ENCODE data around the gene KCNC3. TPM values are rescaled to one million over a fixed set of nuclear protein-coding genes. Genes with fewer than 3 reads are reported as not detected.

KCNC3 gene
- total RNA-seq, 1 donor from 2014 or later = 9.4 TPM

DNA sequence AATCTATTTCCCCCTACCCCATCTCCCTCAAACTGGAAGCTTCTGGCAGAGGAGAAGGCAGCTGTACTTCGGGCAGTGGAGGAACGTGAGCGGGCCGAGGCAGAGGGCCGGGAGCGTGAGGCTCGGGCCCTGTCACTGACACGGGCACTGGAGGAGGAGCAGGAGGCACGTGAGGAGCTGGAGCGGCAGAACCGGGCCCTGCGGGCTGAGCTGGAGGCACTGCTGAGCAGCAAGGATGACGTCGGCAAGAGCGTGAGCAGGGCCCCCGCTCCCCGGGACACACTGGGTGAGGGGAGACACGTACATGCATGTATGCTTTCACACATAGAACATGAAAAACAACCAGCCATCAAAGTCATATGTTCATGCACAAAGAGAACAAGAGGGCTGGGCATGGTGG, 42.7 kb downstream of the KCNC3 start:
- intact Hi-C loops (cut with micrococcal nuclease) = no loop called here

DNA sequence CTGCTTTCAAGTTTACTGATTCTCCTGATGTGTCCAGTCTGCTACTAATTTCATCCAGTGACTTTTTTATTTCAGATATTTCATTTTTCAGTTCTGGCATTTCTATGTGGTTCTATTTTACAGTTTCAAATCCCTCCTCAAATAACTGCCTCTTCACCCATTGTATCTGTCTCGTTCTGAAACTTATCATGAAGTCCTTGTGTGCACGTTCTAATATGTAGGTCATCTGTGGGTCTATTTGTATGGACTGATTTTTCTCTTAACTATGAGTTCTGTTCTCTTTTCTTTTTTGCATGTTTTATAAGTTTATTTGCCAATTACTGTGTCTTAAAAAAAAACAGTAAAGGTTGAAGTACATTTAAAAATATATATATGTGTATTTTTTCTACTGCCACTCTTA, 43.3 kb downstream of the KCNC3 start:
- intact Hi-C loops (cut with micrococcal nuclease) = no loop called here

DNA sequence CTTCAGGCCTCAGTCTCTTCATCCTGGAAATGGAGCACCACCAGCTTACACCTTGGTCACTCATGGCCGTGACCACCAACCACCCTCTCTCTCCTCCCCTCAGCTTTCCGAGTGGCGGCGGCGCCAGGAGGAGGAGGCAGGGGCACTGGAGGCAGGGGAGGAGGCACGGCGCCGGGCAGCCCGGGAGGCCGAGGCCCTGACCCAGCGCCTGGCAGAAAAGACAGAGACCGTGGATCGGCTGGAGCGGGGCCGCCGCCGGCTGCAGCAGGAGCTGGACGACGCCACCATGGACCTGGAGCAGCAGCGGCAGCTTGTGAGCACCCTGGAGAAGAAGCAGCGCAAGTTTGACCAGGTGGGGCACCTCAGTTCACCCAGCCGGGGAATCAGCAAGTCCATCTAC, 47.7 kb downstream of the KCNC3 start:
- intact Hi-C loops (cut with micrococcal nuclease) = no loop called here

DNA sequence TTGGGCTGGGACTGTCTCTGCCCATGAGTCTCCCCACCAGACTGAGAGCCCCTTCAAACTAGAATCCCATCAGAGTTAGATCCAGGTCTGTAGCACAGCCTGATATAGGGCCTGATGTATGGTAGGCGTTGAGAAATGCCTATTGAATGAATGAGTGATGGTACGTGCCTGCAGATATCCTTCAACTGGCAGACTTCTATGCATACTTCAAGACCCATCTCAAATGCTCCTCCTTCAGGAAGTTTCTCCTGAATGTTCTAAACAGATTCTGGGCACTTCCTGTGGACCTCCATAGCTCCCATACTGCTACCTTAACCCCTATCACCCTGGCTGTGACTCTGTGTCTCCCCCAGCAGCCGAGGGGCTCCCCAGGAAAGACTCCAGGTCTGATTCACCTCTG, 48.2 kb downstream of the KCNC3 start:
- intact Hi-C loops (cut with micrococcal nuclease) = no loop called here

DNA sequence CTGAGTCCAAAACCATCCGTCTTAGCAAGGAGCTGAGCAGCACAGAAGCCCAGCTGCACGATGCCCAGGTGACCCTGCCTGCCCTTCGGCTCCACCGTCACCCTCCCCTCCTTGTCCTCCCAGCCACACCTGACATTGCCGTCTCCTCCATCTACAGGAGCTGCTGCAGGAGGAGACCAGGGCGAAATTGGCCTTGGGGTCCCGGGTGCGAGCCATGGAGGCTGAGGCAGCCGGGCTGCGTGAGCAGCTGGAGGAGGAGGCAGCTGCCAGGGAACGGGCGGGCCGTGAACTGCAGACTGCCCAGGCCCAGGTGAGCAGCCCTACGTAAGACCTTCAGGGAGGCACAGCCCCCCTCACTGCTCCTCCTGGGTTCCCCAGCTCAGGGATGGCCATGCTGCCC, 49.1 kb downstream of the KCNC3 start:
- intact Hi-C loops (cut with micrococcal nuclease) = no loop called here

DNA sequence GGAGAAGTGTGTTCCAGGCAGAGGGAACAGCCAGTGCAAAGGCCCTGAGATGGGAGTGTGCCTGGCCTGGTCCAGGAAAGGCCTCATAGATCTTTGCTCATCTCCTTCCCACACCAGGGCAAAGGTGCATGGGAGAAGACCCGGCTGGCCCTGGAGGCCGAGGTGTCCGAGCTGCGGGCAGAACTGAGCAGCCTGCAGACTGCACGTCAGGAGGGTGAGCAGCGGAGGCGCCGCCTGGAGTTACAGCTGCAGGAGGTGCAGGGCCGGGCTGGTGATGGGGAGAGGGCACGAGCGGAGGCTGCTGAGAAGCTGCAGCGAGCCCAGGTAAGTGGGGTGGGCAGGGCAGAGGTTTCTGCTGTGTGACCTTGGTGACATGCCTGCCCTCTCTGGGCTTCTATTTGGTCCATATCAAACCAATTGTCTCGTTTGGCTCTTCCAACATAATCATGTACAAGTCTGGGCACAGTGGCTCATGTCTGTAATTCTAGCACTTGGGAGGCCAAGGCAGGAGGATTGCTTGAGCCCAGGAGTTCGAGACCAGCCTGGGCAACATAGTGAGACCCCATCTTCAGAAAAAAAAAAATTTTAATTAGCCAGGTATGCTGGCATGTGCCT, 51.1 kb downstream of the KCNC3 start:
- intact Hi-C loops (cut with micrococcal nuclease) = no loop called here

DNA sequence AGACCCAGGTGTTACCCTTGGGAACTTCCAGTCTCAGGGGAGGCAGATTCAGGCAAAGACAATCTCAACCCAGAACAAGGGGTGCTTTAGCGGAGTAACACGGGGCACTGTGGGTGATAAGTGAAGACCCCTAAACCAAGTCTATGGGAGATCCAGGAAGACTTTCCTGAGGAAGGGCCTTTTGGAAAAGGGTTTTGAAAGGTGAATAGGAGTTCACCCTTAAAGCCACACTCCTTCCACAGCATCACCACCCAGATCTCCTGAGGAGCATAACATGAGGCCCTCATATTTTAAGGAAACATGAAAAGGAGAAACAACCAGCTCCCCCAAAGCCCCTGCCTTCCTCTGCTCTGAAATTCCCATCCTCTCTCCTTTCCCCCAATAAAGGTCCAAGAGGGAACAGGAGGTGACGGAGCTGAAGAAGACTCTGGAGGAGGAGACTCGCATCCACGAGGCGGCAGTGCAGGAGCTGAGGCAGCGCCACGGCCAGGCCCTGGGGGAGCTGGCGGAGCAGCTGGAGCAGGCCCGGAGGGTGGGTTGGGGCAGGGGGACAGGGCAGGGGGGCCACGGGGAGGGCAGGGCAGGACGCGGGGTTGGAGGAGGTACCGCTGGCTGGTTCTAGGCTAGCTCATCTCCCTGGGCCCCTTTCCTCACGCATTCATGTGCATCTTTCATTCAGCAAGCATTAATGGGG, 52.7 kb downstream of the KCNC3 start:
- intact Hi-C loops (cut with micrococcal nuclease) = no loop called here

DNA sequence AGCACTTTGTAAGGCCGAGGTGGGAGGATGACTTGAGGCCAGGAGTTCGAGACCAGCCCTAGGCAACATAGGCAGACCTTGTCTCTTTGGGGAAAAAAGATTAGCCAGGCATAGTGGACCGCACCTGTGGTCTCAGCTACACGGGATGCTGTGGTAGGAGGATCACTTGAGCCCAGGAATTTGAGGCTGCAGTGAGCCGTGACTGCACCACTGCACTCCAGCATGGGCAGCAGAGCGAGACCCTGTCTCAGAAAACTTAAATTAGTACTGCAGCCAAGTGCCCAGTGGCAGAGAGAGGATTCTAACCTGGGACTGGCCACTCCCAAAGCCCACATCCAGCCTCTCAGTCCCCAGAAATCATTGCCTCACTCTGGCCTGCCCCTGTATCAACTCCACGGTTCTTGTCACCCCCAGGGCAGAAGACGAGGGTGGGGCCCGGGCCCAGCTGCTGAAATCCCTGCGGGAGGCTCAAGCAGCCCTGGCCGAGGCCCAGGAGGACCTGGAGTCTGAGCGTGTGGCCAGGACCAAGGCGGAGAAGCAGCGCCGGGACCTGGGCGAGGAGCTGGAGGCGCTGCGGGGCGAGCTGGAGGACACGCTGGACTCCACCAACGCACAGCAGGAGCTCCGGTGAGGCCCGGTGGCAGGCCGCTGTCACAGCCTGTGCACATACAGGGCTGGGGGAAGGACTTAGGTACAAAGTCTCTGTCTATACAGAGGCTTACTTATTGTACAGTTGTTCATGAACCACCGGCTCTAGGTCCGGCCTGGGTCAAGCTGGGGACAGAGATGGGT, 53.4 kb downstream of the KCNC3 start:
- intact Hi-C loops (cut with micrococcal nuclease) = no loop called here

DNA sequence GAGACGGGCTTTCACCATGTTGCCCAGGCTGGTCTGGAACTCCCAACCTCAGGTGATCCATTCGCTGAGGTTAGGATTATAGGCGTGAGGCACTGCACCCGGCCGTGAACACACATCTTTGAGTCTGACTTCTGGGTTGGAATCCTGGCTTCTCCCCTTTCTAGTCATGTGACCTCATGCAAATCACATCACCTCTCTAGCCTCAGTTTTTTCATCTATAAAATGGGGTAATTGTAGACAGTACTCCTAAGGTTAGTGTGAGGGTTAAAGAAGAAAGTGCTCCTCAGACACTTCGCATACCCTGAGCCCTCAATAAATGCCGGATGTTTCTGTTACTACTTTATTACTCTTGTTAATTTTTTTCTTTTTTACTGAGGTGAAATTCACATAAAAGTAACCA, 55.4 kb downstream of the KCNC3 start:
- intact Hi-C loops (cut with micrococcal nuclease) = no loop called here

DNA sequence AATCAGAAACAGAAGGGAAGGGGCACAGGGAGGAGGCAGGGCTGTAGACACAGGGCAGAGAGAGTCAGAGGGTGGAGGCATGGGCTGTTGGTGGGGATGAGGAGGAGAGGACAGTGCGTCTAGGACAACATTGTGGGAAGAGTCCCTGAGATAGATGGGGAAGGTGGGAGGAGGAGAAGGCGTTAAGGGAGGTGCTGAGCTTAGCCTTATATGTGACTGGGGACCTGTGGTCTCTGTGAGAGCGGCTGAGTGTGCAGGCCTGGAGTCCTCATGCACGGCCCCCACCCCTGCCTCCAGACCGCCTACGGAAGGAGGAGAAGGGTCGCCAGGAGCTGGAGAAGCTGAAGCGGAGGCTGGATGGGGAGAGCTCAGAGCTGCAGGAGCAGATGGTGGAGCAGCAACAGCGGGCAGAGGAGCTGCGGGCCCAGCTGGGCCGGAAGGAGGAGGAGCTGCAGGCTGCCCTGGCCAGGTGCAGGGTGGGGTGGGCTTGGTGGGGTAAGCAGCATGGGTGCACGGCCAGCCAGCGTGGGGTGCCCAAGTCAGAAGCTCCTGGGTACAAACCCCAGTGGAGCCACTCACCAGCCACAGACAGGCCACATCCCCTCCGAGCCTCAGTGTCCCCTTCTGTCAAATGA, 56.8 kb downstream of the KCNC3 start:
- intact Hi-C loops (cut with micrococcal nuclease) = no loop called here

DNA sequence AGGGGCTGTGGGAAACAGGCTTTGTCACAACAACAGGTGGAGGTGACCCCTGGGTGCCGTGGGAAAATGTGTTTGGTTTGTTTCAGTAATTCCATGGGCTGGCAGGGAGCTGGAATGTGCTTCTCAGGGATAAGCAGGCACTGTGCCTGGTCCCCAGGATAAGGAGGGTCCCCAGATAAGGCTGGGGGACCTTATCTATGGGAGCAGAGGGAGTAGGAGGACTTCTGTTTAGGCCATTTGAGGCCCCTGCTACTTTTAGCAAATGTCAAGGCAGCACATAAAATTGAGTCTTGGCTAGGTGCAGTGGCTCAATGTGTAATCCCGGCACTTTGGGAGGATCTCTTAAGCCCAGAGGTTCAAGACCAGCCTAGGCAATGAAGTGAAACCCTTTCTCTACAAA, 59.5 kb downstream of the KCNC3 start:
- intact Hi-C loops (cut with micrococcal nuclease) = no loop called here

DNA sequence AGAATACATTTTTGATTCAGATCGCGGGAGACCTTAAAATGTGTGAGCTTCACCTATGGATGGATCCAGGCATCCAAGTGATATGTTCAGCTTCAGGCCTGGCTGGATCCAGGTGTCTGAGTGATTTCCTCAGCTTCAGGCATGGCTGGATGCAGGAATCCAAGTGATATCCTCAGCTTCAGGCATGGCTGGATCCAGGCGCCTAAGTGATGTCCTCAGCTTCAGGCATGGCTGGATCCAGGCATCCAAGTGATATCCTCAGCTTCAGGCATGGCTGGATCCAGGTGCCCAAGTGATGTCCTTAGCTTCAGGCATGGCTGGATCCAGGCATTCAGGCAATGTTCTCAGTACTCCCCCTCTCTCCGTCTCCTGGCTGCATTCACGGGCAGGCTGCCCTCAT, 60.7 kb downstream of the KCNC3 start:
- intact Hi-C loops (cut with micrococcal nuclease) = no loop called here

DNA sequence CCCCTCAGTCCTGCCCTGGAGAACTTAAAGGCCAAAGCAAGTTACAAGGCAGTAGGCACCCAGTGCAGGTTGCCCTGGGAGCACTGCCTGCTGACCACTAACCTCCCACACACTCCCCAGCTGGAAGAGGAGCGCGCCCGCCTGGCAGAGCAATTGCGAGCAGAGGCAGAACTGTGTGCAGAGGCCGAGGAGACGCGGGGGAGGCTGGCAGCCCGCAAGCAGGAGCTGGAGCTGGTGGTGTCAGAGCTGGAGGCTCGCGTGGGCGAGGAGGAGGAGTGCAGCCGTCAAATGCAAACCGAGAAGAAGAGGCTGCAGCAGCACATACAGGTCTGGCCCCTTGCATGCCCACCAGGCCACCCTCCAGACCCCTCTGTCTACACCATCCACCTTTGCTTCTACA, 61.1 kb downstream of the KCNC3 start:
- intact Hi-C loops (cut with micrococcal nuclease) = no loop called here

DNA sequence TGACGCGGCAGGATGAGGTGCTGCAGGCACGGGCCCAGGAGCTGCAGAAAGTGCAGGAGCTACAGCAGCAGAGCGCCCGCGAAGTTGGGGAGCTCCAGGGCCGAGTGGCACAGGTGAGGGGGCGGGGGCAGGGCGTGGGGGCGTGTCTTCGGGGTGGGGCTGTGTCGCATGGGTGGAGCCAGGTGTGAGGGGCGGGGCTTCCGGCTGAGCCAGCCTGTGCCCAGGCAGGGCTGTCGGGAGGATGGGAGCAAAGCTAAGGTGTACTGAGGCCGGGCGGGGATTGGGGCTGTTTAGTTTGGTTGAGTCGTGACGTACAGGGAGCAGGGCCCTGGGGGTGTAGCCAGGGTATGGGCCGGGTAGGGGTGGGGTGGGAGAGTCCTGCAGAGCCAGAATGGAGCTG, 62.3 kb downstream of the KCNC3 start:
- intact Hi-C loops (cut with micrococcal nuclease) = no loop called here

DNA sequence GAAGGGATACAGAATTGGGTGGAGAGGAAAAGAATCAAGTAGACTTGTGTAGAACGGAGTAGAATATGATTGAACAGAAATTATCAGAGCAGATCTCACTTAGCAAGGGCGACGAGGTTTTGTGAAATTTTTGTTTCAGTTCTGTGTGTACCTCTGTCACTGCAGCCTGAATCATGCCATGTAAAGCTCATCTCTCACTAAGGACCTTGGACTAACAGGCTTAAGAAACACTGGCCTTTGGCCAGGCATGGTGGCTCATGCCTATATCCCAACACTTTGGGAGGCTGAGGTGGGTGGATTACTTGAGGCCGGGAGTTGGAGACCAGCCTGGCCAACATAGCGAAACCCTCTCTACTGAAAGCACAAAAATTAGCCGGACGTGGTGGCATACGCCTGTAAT, 63.1 kb downstream of the KCNC3 start:
- intact Hi-C loops (cut with micrococcal nuclease) = no loop called here

DNA sequence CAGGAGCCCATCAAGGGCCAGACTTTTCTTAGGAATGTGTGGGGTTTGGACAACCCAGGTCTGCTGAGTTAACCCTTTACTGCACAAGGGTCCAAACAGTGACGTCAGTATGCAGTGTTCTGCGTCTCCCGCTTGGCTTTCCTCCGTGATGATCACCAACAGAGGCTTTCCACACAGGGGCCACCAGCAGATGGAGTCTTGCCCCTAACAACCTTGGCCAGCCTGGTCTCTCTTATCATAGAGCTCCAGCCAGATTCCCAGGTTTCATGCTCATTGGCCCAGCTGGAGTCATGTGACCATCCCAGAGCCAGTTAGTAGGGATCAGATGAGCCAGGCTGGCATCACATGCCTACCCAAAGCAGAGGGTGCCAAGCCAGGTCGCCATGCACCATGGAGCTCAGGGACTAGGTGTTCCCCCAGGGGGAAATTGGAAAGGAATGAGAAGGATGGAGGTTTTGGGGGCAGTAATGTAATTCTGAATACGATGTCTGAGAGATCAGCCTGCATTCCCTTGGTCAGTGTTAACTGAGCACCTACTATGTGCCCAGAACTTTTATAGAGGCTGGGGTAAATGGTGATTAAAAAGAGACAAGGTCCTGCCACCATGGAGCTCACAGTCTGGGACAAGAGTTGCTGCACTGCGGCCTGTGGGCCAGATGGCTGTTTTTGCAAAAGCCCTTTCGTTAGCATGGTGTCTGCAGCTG, 64.5 kb downstream of the KCNC3 start:
- intact Hi-C loops (cut with micrococcal nuclease) = no loop called here

DNA sequence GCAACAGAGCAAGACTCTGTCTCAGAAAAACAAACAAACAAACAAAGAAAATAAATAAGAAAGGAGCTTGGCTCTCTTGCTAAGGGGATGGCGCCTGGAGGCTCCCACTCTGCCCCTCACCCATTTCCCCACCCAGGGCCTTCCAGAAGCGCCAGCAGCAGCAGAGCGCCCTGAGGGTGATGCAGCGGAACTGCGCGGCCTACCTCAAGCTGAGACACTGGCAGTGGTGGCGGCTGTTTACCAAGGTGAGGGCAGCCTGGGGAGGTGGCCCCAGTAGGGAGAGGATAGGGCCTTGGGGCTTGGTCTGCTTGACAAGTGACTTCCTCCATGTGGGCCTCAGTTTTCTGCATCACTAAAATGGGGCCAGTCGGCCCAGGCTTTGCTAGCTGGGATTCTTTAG, 66.0 kb downstream of the KCNC3 start:
- intact Hi-C loops (cut with micrococcal nuclease) = no loop called here

Data from T-helper 2 cell treated with Interferon-gamma antibody and Interleukin-4, amounts not matched to agents 100 ng/mL and 5 ng/mL, for 36 hours (primary cell).